Activated CD4-positive, alpha-beta T cell treated with anti-CD3 and anti-CD28 coated beads for 1 hour (primary cell): ENCODE measurements around the gene TRAT1.

Experiments used
- DNase-seq: peaks from one replicate; pipeline ENCODE4 v3.0.0-alpha.2; 2020

Gene TRAT1

GRCh38 chr3:108862865-108863798, 40.5 kb downstream of the TRAT1 start:
- DNase-seq, result no peak

GRCh38 chr3:108863799-108864135, 41.2 kb downstream of the TRAT1 start:
- no peak for DNase-seq

DNA sequence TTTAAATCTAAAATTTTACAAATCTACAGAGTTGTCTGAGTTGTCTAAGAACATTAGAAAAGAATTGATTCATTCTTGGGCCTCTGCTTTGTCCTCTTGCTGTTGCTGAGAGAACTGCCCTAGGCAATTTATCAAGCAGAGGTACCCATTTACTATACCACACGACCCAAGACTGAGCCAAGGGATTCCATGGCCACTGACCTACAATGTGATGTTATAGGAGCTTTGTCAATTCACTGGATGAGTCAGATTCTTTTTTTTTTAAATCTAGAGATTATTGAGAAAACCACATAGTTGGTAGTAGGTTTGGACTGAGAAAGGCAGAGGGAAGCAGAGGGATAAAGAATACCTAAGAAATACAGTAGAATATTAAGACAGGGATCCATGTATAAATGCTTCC, 55.3 kb downstream of the TRAT1 start:
- DNase-seq, result no peak

DNA sequence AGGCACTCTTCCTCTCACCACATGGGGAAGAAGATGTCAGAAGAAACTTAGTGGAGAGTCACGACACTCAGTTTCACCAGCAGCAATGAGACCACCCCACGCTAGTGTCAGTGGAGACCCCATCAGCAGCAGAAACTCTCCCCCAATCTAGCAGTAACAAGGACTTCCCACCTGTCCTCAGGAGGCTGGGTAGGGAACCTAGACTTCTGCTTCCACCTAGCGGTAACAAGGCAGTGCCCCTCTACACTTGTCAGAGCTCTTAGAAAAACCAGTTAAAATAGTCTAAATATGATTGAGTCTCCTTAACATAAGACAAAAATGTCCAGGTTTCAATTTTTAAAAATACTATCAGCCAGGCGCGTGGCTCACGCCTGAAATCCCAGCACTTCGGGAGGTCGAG, 57.3 kb downstream of the TRAT1 start:
- DNase-seq, result no peak

DNA sequence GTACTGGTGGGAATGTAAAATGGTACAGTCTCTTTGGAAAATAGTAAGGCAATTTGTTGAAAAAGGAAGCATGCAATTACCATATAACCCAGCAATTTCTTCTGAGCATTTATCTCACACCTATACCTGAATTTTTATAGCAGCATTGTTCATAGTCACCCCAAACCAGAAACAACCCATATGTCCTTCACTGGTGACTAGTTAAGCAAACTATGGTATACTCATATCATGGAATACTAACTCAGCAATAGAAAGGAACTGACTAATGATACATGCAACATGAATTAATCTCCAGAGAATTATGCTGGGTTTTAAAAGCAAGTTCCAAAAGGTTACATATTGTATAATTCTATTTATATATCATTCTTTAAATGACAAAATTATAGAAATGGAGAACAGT, 60.2 kb downstream of the TRAT1 start:
- no peak for DNase-seq

DNA sequence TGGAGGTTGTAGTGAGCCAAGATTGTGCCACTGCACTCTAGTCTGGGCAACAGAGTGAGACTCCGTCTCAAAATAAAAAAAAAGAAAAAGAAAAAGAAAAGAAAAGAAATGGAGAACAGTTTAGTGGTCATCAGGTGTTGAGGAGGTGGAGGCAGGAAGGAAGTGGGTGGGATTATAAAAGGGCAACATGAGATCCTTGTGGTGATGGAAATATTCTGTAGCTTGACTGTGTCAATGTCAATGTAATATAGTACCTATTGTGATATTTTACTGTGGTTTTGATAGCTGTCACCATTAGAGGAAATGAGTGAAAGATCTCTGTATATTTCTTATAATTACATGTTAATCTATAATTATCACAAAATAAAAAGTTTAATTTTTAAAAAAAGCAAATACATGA, 60.8 kb downstream of the TRAT1 start:
- DNase-seq, result no peak

DNA sequence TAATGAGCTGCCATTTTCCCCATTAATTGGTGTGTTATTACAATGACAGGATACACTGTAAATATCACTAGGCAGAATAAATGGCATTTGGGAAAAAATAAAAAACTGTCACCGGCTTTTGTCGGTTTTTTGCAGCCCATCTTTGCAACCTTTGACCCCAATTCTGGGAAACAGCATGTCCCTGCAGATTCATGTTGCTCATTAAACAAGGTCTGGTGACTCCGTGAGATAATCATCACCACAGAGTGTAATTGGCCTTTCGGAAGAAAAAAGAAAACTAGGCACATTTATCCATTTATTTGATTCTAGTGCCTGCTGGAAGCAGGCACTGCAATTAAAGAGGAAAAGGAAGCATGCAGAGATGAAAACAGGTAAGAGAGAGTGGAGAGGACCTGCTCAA, 64.5 kb downstream of the TRAT1 start:
- no peak for DNase-seq

DNA sequence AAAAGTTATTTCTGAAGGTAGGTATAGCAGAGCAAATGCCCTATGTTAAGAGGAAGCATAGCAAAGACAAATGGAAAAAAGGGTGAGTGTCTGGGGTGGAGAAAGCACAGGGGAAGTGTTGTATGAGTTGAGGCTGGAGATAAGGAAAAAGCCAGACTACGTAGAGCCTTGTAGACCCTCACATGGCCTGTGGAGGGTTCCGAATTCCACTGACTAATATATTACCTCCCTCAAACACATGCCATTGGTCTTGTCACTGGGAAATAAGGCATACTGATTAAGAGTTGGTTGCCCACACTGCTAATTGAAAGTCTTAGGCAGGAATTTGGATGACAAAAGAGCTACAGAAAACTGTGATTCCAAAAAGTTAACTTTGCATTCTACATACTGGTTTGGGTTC, 65.2 kb downstream of the TRAT1 start:
- no peak for DNase-seq

DNA sequence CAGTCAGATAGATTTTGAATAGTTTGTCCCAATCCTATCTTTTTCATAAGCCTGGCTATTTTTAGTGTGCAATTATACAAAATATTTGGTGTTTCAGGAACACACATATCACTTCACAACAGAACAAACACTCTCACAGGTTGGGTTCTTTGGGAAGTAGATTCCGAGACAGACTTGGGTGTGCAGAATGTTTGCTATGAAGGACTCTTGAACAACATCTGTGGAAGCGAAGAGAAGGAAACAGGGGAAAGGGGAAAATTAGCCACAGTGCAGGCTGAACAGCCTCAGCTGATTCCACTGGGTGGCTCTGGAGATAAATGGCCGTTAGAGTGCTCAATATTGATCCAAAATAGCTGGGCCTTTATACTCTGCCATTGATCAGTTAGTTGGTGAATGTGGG, 69.2 kb downstream of the TRAT1 start:
- DNase-seq, result no peak

- no peak for DNase-seq
Observed at GRCh38 chr3:108894981-108895380, 72.4 kb downstream of the TRAT1 start.

GRCh38 chr3:108897883-108898282, 75.3 kb downstream of the TRAT1 start:
- no peak for DNase-seq

- no peak for DNase-seq
Observed at GRCh38 chr3:108899530-108899929, 76.9 kb downstream of the TRAT1 start.
